ENCODE measurements around the gene REP15.

DNA sequence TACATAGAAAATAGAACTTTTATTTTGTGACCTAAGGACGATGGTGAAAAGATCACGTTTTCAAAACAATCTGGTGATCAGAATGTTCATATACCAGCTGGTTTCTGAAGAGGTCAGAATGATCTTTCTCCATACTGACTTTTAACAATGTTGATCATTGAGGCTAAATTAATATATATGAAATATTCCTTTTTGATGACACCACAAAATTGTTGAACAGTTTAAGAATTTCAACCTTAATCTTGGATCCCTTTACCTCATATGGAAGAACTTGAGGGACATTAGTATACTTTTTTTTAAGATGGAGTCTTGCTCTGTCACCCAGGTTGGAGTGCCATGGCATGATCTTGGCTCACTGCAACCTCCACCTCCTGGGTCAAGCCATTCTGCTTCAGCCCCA, 2.8 kb upstream of the REP15 start:
- TF ChIP-seq, protein P1, sequence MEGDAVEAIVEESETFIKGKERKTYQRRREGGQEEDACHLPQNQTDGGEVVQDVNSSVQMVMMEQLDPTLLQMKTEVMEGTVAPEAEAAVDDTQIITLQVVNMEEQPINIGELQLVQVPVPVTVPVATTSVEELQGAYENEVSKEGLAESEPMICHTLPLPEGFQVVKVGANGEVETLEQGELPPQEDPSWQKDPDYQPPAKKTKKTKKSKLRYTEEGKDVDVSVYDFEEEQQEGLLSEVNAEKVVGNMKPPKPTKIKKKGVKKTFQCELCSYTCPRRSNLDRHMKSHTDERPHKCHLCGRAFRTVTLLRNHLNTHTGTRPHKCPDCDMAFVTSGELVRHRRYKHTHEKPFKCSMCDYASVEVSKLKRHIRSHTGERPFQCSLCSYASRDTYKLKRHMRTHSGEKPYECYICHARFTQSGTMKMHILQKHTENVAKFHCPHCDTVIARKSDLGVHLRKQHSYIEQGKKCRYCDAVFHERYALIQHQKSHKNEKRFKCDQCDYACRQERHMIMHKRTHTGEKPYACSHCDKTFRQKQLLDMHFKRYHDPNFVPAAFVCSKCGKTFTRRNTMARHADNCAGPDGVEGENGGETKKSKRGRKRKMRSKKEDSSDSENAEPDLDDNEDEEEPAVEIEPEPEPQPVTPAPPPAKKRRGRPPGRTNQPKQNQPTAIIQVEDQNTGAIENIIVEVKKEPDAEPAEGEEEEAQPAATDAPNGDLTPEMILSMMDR (IDR thresholded peaks at IDR 0.05), result no peak
- TF ChIP-seq POLR2A (IDR thresholded peaks at IDR 0.05), result no peak
- TF ChIP-seq POLR2AphosphoS5 (IDR thresholded peaks at IDR 0.05; ENCODE audit: insufficient read depth in 1 of 2, low read depth in 1 of 2), result no peak

Measured in vagina (tissue), 2 donors.